NCI-H226 (cell line): ENCODE results near the gene ADAMTS6.
A peak's percentile ranks its signal among the peaks of the same experiment; 100 is the strongest.

Source experiments
- DNase-seq: peaks from one replicate; pipeline ENCODE4 v3.0.0-alpha.2; 2015

The ADAMTS6 gene

DNA sequence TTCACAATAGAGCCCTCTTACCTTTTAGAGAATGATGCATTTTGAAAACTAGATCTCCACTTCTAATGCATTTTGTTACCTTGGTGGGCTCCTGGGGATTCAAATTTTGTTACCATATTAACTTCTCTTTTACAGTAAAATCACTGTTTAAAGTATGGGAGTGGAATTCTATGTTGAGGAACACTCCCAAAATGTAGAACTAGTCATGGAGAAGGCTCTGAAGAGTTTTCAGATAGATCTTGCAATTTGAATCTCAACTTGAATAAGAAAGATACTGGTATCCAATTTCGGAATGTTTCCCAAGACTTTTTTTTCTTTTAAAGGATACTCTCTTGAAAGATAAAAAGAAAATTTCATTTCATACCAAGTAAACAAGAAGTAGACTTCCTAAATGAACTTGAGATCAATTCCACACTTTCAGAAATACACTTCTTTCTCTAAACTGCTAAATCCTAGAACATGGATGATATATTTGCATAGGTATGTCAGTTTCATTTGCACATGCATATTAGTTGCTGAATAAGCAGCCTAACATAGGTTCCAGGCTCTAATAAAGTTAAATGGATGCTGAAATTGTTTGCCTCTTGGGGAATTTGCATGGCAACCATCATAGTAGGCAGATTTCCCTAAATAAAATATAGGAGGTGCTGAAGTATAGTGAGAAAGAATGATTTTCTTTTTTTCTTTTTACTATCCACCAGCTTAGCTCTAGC lies 205.4 kb downstream of the ADAMTS6 start:
- no peak for DNase-seq

DNA sequence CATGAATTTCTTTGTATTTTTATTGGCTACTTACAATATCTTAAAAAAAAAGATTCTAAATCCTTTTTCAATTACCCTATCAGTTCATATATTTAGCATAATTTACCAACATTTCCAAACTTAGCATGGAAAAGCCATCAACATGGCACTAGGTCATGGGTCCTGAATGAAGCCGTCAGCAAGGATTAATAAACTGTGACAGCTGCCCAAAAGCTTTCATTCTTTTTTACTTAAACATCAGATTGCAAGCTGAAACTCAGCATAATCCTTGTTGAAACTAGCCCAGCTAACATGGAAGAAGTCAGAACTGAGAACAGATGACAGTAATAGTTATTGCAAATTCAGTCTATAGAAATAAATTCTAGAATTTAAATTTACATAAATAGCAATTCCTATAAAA lies 209.8 kb downstream of the ADAMTS6 start:
- DNase-seq: no peak

DNA sequence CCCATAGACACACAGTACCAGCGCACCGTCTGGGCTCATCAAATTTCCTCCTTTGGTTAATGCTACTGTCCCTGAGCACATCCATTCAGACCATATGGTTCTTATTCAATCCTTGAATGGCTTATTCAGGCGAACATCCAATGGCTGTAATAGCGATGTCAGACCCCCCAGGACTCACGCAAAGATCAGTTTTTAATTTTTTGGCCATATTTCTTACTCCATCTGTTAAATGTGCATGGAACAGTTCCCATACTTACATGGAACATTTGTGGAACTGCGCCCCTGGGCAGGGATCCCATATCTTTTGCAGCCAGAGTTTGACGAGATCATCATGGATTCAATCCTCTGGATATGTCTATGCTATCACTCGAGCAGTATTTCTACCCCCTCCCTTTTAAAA lies 213.2 kb downstream of the ADAMTS6 start:
- no peak for DNase-seq

DNA sequence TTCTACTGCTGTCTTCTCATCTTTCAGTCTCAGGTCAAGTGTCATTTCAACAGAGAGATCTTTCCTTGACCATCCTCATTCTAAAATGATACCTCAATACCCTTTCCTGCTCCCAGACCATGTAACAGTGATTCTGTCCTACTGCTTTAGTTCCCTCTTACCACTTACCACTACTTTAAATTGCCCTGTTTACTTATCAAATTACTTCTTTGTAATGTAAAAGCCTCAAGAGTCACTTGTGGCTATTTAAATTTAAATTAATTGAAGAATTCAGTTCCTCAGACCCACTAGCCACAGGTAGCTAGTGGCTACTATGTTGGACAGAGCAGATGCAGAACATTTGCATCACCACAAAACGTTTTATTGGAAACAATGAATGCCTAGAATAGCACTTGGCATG lies 217.3 kb downstream of the ADAMTS6 start:
- no peak for DNase-seq

DNA sequence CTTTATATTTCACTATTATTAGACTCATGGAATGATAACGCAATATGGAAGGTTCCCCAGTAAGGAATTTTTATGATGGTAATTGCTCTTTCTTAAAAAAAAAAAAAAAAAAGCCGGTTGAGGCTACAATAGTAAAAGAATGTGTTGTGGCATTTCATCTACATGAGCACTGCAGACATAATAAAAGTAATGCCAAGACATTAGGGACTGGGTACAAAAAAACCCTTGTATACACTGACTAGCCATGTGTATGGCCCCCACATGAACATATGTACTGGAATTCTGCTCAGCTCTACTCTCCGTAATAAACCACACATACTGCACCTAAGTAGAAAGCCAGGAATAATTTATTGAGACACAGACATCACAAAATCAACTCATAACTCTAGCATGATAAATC lies 218.4 kb downstream of the ADAMTS6 start:
- no peak for DNase-seq

DNA sequence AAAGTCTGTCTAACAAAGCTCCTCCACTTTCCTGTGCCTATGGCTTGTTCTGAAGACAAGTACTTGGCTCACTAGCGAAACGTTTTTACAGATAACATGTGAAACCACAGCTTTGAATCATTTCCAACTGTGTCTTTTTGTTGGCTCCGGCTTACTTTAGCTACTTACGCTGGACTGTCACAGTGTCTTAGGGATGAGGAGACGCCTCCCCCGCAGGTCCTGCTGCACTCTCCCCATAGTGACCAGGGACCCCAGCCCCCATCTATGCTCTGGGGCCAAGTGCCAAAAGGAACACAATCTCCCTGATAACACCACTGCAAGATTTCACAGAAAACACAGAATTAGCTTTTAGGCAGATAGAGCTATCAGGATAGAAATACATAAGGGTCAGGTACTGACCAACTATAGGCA lies 219.1 kb downstream of the ADAMTS6 start:
- peak; percentile 85 for DNase-seq

DNA sequence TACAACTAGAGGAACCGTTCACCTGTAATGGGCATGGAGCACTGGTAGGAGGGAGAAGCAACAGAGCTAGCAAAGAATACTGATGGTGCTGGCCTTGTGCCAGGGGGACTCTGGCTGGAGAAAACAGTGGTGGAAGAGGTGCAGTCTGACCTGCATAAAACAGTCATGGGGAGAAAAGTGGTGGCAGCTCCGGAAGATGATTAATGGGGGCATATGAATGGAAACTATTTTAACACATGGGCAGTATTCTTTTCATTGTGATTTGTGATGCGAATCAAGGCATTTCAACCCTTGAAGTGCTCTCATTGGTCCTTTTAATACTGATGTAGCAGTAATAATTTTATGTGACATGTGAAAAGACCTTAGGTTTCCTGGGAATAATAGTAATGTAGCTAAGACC lies 219.6 kb downstream of the ADAMTS6 start:
- peak; percentile 3 for DNase-seq

DNA sequence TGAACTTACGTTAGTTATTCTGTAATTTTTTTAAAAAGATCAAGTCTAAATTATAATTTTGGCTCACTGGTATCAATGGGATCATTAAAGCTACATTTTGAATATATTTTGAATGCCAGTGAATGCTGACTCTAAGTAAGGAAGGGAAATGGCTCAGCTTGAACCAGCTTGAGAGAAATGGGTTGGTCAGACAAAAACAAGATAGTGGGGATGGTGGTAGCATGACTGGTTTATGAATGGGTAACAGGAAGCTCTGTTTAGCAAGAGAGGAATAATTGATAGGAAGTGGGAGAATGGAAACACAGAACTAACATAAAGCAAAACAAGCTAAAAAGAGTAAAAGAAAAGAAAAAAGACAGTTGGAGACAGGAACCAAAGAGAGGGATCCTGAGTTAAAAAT lies 220.2 kb downstream of the ADAMTS6 start:
- peak; percentile 29 for DNase-seq

DNA sequence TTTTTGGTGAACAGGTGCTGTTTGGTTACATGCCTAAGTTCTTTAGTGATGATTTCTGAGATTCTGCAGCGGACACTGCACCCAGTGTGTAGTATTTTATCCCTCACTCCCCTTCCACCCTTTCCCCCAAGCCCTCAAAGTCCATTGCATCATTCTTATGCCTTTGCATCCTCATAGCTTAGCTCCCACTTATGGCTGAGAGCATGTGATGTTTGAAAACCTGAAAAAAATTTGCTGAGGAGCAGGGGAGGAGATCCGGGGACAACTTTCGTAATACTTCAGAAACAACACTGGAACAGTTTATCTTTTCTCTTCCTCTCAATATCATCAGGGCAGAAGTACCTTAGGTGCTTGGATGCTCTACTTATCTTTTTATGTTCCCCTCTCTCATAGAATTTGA lies 226.4 kb downstream of the ADAMTS6 start:
- DNase-seq: no peak

DNA sequence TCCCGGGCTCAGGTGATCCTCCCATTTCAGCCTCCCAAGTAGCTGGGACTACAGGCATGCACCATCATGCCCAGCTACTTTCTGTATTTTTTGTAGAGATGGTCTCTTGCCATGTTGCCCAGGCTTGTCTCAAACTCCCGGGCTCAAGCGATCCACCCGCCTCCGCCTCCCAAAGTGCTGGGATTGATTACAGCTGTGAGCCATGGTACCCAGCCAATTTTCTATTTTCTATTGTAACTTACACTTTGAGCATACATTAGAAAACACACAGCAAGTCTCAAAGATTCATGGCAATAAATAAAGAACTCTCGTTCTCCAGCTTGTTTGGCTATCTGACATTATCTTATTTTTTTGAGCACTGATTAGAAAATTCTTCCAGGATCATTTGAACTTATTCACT lies 228.7 kb downstream of the ADAMTS6 start:
- no peak for DNase-seq

DNA sequence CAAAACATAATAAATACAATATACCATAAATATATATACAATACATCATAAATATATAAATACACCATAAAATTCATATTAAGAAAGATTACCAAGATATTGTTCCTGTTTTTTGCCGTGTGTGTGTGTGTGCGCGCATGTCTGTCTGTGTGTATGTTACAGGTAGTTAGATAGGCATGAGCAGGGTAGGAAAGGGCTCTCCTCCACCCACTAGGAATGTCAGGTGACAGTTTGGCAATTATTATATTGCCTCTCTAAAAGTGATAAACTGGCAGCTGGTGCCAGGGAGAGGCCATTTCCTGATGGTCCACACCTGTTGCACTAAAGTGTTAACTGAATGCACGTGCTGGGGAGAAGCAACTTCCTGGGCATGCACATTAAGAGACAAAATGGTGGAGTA lies 232.8 kb downstream of the ADAMTS6 start:
- DNase-seq: no peak

DNA sequence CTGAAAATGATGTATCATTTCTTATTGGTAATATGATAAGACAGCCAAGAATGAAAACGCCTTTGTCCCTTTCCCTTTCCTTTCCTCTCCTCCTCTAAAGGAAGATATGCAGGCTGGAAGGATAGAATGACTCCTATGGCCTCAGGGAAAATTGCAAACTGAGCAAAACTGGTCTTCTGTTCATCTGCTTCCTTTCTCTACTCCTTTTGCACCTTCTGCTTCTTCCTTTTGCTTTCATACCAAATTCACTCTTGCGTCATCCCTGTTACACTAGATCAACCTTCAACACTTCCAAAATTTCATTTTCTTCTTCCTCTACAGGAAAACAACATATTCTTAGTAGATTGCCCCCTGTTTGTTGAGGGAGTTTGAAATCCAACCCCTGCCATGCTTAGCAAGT lies 234.1 kb downstream of the ADAMTS6 start:
- no peak for DNase-seq

DNA sequence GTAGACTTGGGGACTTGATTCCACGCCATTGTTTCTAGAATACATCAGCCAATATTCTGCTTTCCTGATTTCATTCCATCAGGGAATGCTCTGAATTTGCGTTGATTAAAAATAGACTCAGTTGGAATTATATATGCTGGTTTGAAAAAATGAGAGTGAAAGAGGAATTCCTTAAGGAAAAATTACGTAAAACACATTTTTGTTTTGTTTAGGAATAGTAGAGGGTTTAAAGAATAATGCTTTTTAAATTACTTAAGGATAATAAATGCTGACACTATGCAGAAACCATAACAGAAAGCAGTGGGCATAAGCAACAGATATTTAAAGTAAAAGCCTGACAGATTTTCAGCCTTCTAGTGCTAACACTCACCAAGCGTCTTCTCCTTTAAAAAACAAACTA lies 235.0 kb downstream of the ADAMTS6 start:
- DNase-seq: no peak

DNA sequence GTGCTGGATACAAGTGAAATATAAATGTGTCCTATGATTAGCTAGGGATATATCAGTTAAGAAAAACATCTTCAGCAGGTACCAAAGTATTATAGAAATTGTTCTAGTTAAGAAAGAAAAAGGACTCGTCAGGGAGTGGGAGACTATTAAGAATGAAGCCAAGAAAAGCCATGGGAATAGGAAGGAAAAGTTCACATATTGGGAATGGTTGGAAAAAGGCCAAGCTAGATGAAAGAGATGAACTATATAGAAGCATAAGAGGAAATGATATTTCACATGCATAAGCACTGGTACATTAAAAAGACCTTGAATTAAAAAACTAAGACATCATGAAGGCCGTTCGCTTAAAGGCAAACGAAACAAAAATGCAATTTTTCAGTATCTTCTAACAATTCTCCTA lies 237.7 kb downstream of the ADAMTS6 start:
- no peak for DNase-seq

DNA sequence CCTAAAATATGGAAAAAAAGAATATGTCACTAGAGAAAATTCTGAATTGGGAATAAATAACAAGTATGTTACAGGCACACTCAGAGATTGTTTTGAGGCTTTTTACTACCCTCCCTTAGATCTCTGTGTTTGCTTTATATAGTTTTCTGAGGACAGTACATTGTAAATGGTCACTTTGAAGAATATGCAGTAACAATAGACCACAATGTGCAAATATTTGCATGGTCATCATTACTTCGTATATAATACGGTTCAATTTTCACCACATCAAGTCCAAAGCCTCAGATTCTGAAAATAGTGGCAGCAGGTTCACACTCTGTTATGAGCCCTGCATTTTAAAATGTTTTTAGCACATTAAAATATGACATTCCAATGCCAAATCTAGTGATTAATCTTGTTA lies 238.6 kb downstream of the ADAMTS6 start:
- no peak for DNase-seq

DNA sequence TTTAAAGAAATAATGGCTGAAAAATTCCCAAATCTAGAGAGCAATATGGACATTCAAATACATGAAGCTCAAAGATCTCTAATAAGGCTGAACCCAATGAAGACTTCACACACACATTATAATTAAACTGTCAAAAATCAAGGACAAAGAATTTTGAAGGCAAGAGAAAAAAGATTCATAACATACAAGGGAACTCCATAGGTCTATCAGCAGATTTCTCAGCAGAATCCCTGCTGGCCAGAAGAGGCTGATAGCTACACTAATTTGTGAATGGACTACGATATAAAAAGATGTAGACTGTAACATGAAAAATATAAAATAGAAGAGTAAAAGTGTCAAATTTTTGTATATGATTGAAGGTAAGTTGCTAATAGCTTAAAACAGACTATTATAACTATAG lies 251.9 kb downstream of the ADAMTS6 start:
- no peak for DNase-seq

DNA sequence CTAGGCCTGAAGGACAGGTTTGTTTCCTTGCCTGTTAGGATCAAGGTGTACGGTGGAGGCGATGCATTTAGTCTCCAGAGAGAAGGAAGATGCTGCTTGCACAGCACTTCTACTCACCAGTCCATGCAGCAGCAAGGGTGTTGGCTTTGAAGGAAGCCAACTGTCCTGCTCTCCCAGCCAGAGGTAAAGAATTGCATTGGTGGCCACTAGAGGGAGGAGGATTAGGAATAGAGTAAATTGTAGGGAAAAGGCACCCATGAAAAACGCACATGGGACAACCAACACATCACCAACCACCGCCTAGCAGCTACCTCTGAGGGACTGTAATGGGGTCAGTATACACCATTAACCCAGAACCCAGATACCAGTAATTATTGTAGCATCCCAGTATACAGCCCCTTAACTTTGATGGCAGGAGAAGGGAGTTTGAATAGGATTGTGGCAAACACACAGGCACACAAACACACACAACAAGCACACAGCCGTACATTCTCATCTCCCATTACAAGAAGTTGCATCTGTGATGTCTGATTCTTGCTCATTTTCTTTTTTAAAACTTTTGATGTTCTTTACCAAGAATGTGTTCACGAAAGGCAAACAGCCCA lies 267.7 kb downstream of the ADAMTS6 start:
- DNase-seq: peak; percentile 24

DNA sequence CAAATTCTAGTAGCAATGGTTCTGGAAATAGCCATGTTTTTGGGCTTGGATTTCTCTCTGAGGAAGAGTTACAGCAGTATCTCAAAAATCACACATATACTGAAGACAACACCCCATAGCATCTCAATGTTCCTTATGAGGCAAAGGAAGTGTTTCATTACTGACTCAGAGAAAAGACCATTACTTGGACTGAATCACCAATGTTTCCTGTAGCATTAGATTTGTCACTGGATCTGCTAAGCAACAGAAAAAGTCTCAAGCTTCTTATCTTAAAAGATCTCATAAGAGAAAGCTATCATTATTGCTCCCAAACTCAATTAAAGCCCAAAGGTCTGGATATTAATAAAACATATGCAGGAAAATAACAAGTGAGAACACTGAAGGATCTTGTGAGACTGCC lies 272.4 kb downstream of the ADAMTS6 start:
- peak; percentile 76 for DNase-seq

DNA sequence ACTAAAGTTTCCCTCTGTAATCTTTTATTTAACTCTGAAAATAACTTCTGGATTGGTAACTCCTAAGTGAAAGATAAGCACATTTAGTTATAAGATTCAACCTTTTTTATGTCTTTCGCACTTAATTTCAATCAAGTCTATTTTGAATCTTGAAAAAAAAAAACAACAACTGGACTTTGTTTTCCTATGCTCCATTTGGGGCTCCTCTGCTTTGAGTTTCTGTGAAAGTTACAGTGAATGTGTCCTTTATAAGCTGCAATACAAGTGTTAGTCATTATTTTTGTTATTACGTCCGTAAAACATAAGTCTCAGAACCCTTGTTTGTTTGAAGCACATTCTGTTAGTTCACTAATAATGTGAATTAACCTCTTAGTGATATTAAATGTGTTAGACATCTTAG lies 276.8 kb downstream of the ADAMTS6 start:
- no peak for DNase-seq

DNA sequence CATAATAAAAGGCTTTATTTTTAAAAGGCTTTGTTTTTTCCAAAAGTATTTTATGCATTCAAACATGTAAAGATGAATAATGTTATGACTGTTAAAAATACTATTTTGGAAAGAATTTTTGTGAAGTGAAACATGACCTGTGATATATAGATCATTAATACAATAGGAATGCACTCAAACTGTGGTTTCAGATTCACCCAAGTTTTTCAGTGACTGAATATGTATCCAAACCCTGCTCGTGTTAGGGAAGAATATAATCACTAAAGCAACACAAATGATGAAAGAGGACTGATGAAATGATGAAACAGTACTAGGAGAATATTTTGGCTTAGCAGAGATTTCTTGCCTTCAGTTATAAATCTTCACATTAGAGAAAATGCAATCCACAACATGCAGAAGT lies 278.0 kb downstream of the ADAMTS6 start:
- DNase-seq: peak; percentile 85

DNA sequence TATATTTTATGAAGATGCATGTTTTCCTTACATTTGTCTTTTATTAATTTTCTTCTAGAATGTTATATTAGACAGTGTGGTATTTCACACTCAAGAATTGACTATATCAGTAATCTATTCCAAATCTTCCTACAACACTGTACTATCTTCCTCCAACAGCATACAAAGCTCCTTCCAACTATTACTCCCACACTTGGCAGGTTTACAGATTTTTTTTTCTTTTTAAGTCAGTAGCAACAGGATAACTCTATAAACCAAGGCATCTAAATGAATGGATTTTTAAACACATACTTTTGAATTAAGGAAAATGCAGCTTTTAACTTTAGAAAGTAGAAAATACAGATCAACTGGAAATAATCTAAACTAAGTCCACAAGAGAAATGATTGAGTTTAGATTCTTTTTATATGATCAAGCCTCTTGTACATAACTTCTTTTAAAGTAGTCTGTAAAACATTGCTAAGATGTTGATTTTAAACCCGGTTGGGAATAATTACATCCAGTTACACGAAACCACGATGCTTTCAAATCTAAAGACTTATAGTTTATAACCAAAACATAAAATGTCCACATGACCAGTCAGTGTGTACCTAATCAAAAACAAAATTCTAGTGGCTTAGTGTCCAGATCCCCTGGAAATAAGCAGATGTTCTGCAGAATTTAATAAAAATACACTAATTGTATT lies 281.6 kb downstream of the ADAMTS6 start:
- peak; percentile 77 for DNase-seq

DNA sequence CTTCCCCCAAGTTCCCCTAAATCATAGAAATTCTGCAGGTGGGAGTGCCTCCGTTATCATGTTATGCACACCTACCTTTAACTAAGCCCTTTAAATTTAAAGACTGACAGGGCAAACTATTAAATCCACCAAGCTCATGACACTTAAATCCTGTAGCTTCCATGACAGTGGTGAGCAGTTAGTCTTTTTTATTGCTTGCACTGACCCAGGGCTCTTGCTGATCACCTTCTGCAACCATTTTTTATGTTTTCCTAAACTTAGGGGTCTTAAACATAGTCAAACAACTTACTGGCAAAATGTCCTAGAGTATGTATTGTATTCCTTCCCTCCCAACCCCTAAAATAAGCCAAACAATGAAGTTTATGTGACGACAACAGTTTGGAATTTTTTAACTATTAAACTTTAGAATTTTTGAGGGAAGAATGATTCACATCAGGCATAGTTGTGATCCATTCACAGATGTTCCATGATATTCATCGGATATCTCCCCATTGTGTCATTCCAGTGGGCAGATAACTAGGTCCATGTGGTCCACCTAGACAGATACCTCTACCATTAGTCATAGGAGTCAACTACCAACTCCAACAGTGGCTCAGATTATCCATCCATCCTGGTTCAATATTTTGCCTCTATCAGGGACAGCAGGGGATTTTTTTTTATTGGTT lies 283.1 kb downstream of the ADAMTS6 start:
- DNase-seq: peak; percentile 96

DNA sequence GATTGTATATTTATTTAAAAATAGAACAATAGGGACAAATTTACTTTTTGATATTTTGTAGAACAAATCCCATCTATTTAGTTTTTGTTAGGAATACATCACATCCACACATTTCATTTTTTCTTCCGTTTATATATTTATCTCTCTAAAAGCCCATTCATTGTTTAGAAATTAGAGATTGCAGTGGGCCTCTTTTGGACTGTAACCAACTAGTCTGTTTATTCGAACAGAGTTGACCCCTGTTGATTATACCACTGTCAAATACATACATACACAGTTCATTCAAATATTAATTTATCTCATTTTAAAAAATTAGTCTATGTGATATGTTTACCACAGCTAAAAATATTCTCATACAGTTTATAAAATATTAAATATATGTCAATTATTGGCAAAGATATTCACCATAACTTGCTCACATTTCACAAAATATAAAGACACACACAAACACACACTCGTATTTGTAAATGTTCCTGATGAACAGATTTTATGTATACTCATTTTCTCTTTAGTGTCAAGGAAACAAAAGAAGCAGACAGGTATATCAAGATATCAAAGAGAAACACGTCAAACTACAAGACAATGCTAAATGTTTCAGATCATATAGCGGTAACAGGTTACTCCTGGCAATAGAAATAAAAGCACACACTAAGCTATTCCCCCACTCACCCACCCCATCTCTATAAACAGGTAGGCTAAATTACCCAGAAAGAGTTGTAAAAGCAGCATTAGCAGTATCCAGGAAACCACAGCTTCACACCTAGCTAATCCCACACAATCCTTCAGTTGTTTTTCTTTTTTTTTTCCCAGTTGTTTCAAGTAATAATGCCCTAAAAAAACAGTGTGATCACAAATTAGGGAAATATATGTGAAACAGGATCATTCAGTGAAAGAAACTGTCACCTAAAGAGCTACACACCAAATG lies 283.9 kb downstream of the ADAMTS6 start:
- no peak for DNase-seq
